GM12878 (cell line): ENCODE measurements around the gene YEATS4. TPM values are rescaled to one million over a fixed set of nuclear protein-coding genes. Genes with fewer than 3 reads are reported as not detected.

Source experiments
- ATAC-seq: fragments of 200-7000 bp; cut with Tn5 transposase; 3 replicates; pipeline ENCODE4 v1.9.1; 2020; ENCODE audit warnings: mild to moderate bottlenecking, moderate library complexity
- BruUV-seq: library from RNA; stranded (reverse); fragments of 400-500 nt; replicated peaks from 2 replicates; lab custom pipeline; 2021; lab: Mats Ljungman, UMichigan
- CTCF ChIA-PET: fragments of 300-600 bp; sonication (Branson Sonifier 250); formaldehyde crosslinking; extraction: SDS; loops from one replicate; lab custom pipeline; 2021; ENCODE audit warnings: inconsistent platforms; lab: Yijun Ruan, JAX
- POLR2A ChIA-PET: fragments of 350-600 bp; formaldehyde crosslinking; extraction: SDS; loops from one replicate; lab custom pipeline; 2021; ENCODE audit warnings: inconsistent platforms; lab: Charles Lee
- RAD21 ChIA-PET: fragments of 300-600 bp; sonication (Branson Sonifier 250); formaldehyde crosslinking; loops from one replicate; lab custom pipeline; 2023; ENCODE audit warnings: antibody characterized with exemption; ENCODE audit not compliant: unreplicated experiment; lab: Charles Lee
- SMC1A ChIA-PET: fragments of 300-600 bp; sonication (Branson Sonifier 250); formaldehyde crosslinking; loops from one replicate; lab custom pipeline; 2023; ENCODE audit not compliant: unreplicated experiment, uncharacterized antibody; lab: Charles Lee
- DNase-seq: peaks from one replicate; pipeline ENCODE4 v3.0.0-alpha.2; 2011; ENCODE audit warnings: low read depth, low spot score
- FAIRE-seq: peaks from 3 replicates; lab custom pipeline; 2011; peaks lifted over from hg19 to GRCh38; lab: Jason Lieb, UNC
- H2AFZ ChIP-seq: 2 replicates; pipeline ENCODE4 v1.6.0; 2011; ENCODE audit warnings: low read depth, low read length, control low read depth; ENCODE audit not compliant: control insufficient read depth
- H3K27ac ChIP-seq: 2 replicates; pipeline ENCODE4 v1.5.1; 2011; ENCODE audit warnings: control low read depth; ENCODE audit not compliant: control insufficient read depth, insufficient read depth
- H3K27me3 ChIP-seq, 2 experiments: replicated peaks in 1 of 2; 2 replicates each; pipeline versions ENCODE4 v1.6.0 to v1.6.1; 2011; ENCODE audit warnings: low read length in 1 of 2; ENCODE audit not compliant: control insufficient read depth in 2 of 2, insufficient read depth in 2 of 2
- H3K36me3 ChIP-seq, 2 experiments: 2 replicates each; pipeline ENCODE4 v1.5.1; 2011; ENCODE audit warnings: low read length in 1 of 2; ENCODE audit not compliant: control insufficient read depth in 2 of 2, insufficient read depth in 2 of 2
- H3K4me1 ChIP-seq: 2 replicates; pipeline ENCODE4 v1.6.1; 2011; ENCODE audit warnings: mild to moderate bottlenecking, low read length, moderate library complexity, mixed read lengths; ENCODE audit not compliant: control insufficient read depth, insufficient read depth
- H3K4me2 ChIP-seq: 2 replicates; pipeline ENCODE4 v1.6.0; 2011; ENCODE audit warnings: control low read depth; ENCODE audit not compliant: control insufficient read depth, insufficient read depth
- H3K4me3 ChIP-seq: fragments of 200-600 bp; sonication (generic); 2 replicates; pipeline ENCODE4 v1.5.1; 2016
- H3K79me2 ChIP-seq: 2 replicates; pipeline ENCODE4 v1.6.0; 2011; ENCODE audit warnings: low read length; ENCODE audit not compliant: control insufficient read depth, insufficient read depth
- H3K9ac ChIP-seq: 2 replicates; pipeline ENCODE4 v1.8.0; 2011; ENCODE audit warnings: low read length, control low read depth, mixed read lengths; ENCODE audit not compliant: control insufficient read depth, insufficient read depth
- H3K9me3 ChIP-seq: replicated peaks from 3 replicates; pipeline ENCODE4 v1.5.1; 2011; ENCODE audit warnings: mild to moderate bottlenecking, low read length; ENCODE audit not compliant: control insufficient read depth, insufficient read depth
- H4K20me1 ChIP-seq: 2 replicates; pipeline ENCODE4 v1.6.0; 2011; ENCODE audit not compliant: control insufficient read depth, insufficient read depth
- CHD1 ChIP-seq: IDR thresholded peaks from 2 replicates; pipeline ENCODE4 v1.6.1; 2012; ENCODE audit warnings: low read depth, low read length, improper control_type of control experiment
- SPI1 ChIP-seq: IDR thresholded peaks from 2 replicates; pipeline ENCODE4 v1.6.1; 2011; ENCODE audit warnings: low read depth, mild to moderate bottlenecking, low read length, moderate library complexity, borderline replicate concordance; ENCODE audit not compliant: insufficient read depth
- ZNF274 ChIP-seq: IDR thresholded peaks from one replicate; pipeline ENCODE4 v1.8.0; 2011; ENCODE audit not compliant: insufficient read length, insufficient read depth
- ZSCAN29 ChIP-seq: fragments of 450-650 bp; IDR thresholded peaks from 2 replicates; pipeline ENCODE4 v1.6.1; 2017; ENCODE audit warnings: mild to moderate bottlenecking, moderate library complexity
- ZZZ3 ChIP-seq: IDR thresholded peaks from 2 replicates; pipeline ENCODE4 v1.6.1; 2011; ENCODE audit warnings: low read depth; ENCODE audit not compliant: control insufficient read depth, insufficient read length
- WGBS: methylation state at CpG from one replicate; pipeline ENCODE4 v1.1.6; 2016; ENCODE audit warnings: low lambda C conversion rate; ENCODE audit not compliant: insufficient replicate concordance, insufficient coverage; ENCODE audit errors: missing lambda C conversion rate; 5-methylcytosine and 5-hydroxymethylcytosine counted together
- in situ Hi-C: fragments of 300-500 bp; cut with MboI; formaldehyde crosslinking; loops from 9 replicates; pipeline ENCODE4 v1.14.3; 2018; ENCODE audit warnings: mixed read lengths
- intact Hi-C: fragments of 100-400 bp; cut with micrococcal nuclease; formaldehyde crosslinking; loops from one replicate; pipeline ENCODE4 v1.14.2; 2022; ENCODE audit not compliant: unreplicated experiment
- polyA plus RNA-seq, 11 experiments: library from polyadenylated mRNA; depleted of rRNA in 4 of 11; unstranded in 6 of 11; stranded (reverse) in 5 of 11; fragments of >200 nt; fragmentation: Nextera tagmentation in 4 of 11; fragmentation: Illumina TruSeq in 1 of 11; extraction: Ambion mirVana in 4 of 11; extraction: Trizol in 1 of 11; gene quantifications; 1 replicate in 1 of 11; 2 replicates in 10 of 11; pipeline versions ENCODE4 v1.2.1 to v1.2.3, GENCODE V29; 2011 to 2016; ENCODE audit warnings: inconsistent platforms in 2 of 11, missing spikeins in 2 of 11, low read depth in 1 of 11
- total RNA-seq, 4 experiments: library from RNA; depleted of rRNA in 3 of 4; stranded (reverse); fragments of >200 nt in 3 of 4; fragmentation: Illumina TruSeq in 1 of 4; extraction: Trizol in 1 of 4; gene quantifications; 2 replicates each; pipeline versions ENCODE4 v1.2.1 to v1.2.3, GENCODE V29; 2013 to 2021
- TF ChIP-seq, protein P1 (sequence below): IDR thresholded peaks from 2 replicates; pipeline ENCODE4 v1.6.1; 2012; ENCODE audit warnings: low read depth, low read length, improper control_type of control experiment
- TF ChIP-seq, protein P2 (sequence below): fragments of 450-650 bp; IDR thresholded peaks from 2 replicates; pipeline ENCODE4 v1.6.1; 2017; ENCODE audit warnings: mild to moderate bottlenecking, low read depth, inconsistent platforms; ENCODE audit not compliant: poor library complexity, severe bottlenecking

Gene YEATS4
- total and polyA plus RNA-seq, 10 of the 15 experiments (the other 5 are each of a cell fraction or from before 2014, with no cell fraction given), result 23.8 to 45.4 (median 36.8) TPM

DNA sequence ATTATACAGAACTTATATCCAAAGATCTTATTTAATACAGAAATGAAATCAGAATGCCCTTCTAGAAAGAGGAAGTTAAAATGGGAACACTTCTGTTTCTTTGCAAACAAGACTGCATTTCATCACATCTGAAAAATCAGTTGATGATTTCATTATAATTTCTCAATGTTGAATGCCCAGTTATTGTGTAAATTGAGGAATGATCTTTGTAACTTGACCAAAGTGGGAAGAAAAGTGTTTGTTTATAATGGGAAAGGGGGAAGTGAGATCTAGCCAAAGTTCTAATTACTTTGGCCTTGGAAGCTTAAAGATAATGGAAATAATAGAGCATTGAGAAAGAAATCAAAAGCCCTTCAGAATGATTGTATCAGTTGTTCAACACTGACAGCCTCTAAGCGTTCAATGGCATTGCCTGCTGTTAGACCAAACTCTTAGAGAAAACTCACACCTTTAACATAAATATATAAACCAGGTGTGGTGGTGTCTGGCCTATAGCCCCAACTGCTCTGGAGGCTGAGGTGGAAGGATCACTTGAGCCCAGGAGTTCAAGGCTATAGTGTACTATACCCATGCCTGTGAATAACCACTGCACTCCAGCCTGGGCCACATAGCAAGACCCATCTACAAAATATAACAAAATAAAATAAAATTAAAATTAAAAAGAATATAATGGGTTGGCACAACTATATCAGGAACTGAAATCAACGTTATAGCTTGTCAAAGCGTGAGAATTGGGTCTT is 21.3 kb upstream of the YEATS4 start:
- TF ChIP-seq CHD1, result no peak
- TF ChIP-seq, protein P1, sequence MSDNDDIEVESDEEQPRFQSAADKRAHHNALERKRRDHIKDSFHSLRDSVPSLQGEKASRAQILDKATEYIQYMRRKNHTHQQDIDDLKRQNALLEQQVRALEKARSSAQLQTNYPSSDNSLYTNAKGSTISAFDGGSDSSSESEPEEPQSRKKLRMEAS, result no peak
- no peak for TF ChIP-seq ZNF274
- TF ChIP-seq ZZZ3, result no peak
- TF ChIP-seq SPI1, result no peak
- TF ChIP-seq, protein P2, sequence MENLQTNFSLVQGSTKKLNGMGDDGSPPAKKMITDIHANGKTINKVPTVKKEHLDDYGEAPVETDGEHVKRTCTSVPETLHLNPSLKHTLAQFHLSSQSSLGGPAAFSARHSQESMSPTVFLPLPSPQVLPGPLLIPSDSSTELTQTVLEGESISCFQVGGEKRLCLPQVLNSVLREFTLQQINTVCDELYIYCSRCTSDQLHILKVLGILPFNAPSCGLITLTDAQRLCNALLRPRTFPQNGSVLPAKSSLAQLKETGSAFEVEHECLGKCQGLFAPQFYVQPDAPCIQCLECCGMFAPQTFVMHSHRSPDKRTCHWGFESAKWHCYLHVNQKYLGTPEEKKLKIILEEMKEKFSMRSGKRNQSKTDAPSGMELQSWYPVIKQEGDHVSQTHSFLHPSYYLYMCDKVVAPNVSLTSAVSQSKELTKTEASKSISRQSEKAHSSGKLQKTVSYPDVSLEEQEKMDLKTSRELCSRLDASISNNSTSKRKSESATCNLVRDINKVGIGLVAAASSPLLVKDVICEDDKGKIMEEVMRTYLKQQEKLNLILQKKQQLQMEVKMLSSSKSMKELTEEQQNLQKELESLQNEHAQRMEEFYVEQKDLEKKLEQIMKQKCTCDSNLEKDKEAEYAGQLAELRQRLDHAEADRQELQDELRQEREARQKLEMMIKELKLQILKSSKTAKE, result no peak
- TF ChIP-seq ZSCAN29, result no peak
- RAD21 ChIA-PET, result no interaction called here
- Histone ChIP-seq H3K9me3 (no peaks in the 10 kb centered on the region), H3K27me3 (no peaks in the 10 kb centered on the region), H3K79me2 (no peaks in the 10 kb centered on the region), H3K4me3 (no peak overlapping the region), H3K4me2 (no peak overlapping the region), H3K4me1 (no peaks in the 10 kb centered on the region), H2AFZ (no peak overlapping the region), H4K20me1 (no peaks in the 10 kb centered on the region), H3K27ac (no peak overlapping the region), H3K9ac (no peak overlapping the region), H3K36me3 (no peaks in the 10 kb centered on the region)
- POLR2A ChIA-PET, result no interaction called here
- FAIRE-seq (no peak), DNase-seq (no peak), ATAC-seq (no peak)
- in situ Hi-C loops (no loop called here), intact Hi-C loops (loop anchor here (10.0 kb wide), 1 partner anchor 183 kb away; no protein-coding TSS in a partner anchor)
- no TSS peak for BruUV-seq
- SMC1A ChIA-PET, result interaction anchor here (0.9 to 1.9 kb wide), 3 partner anchors 20 to 287 kb away, joined by 3 to 5 read pairs (median 4); no protein-coding TSS in a partner anchor
- CTCF ChIA-PET, result interaction anchor here (0.9 to 1.8 kb wide), 4 partner anchors 10 to 47 kb away, joined by 3 to 9 read pairs (median 4); partner anchors contain the start of gene LYZ
- WGBS, result 60% methylated on average over 3 of the region's 3 CpGs
